ENCODE data around the gene MYCBP2. TPM values are rescaled to one million over a fixed set of nuclear protein-coding genes. Genes with fewer than 3 reads are reported as not detected.

The MYCBP2 gene
- total and polyA plus RNA-seq, 2 donors (not counting 1 experiment from before 2014, with no cell fraction given): 32.5 to 95.9 TPM

DNA sequence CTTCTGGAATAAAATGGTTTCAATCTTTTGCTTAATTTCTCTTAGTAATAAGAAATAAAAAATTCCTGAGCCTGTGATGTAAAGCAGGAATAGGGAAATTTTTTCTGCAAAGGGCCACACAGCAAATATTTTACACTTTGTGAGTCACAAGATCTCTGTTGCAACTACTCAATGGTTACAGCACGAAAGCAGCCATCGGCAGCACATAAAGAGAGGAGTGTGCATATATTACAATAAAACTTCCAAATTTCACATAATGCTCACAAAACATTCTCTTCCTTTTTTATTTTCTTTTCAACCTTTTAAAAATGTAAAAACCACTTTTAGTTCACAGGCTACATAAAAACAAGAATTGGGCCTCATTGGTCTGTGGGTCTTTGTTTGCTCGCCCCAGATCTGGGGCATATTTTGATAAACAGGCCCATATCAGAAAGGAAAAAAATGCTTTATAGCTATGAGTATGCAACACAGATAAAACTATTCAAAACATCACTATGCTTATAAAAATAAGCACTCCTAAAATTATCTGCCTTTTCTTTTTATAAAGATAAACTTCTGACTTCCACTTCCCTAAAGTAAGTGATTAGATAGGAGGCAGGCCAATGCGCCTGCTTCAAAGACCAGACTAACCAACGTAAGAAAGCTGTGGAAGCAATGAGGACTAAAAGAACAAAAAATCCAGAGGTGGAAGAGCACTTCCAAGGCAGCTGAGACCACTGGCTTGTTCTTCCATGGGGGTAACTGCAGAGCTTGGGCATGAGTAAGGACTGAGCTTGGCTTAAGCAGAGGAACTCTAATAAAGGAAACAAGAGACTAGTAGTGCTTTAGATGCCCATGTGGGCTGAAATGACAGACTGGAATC lies 26.5 kb downstream of the MYCBP2 start:
- Histone ChIP-seq H3K9me3 (ENCODE audit: control insufficient read depth, insufficient read depth, low read depth, low read length) (no peaks in the 10 kb centered on the region), H3K27me3 (ENCODE audit: control insufficient read depth, insufficient read depth, low read length) (no peaks in the 10 kb centered on the region), H3K4me1 (ENCODE audit: control insufficient read depth, extremely low read depth, insufficient read depth, low read length) (peaks cover 8% of the 10 kb centered on the region), H4K20me1 (ENCODE audit: control insufficient read depth, extremely low read depth, insufficient read depth, low read length) (no peaks in the 10 kb centered on the region), H3K36me3 (ENCODE audit: control insufficient read depth, insufficient read depth, low read length) (no peaks in the 10 kb centered on the region), H2AFZ (ENCODE audit: low read length) (peak overlapping the region; percentile 7), H3K4me3 (replicated peaks in 1 of 4; ENCODE audit: control extremely low read depth in 1 of 4, insufficient read depth in 1 of 4, low read depth in 3 of 4, low read length in 4 of 4) (peak overlapping the region in 2 of 4 experiments; percentile 16 to 33), H3K9ac (ENCODE audit: insufficient read depth, low read length) (no peak overlapping the region), H3K79me2 (ENCODE audit: control insufficient read depth, insufficient read depth, low read length) (peaks cover 46% of the 10 kb centered on the region), H3K4me2 (ENCODE audit: extremely low read depth, insufficient read depth, low read length) (peak overlapping the region; percentile 83), H3K27ac (ENCODE audit: insufficient read depth, low read length) (peak overlapping the region; percentile 48)
- no peak for TF ChIP-seq EZH2 (IDR thresholded peaks at IDR 0.05; ENCODE audit: low read length, missing control alignments)
- TF ChIP-seq, protein P1, sequence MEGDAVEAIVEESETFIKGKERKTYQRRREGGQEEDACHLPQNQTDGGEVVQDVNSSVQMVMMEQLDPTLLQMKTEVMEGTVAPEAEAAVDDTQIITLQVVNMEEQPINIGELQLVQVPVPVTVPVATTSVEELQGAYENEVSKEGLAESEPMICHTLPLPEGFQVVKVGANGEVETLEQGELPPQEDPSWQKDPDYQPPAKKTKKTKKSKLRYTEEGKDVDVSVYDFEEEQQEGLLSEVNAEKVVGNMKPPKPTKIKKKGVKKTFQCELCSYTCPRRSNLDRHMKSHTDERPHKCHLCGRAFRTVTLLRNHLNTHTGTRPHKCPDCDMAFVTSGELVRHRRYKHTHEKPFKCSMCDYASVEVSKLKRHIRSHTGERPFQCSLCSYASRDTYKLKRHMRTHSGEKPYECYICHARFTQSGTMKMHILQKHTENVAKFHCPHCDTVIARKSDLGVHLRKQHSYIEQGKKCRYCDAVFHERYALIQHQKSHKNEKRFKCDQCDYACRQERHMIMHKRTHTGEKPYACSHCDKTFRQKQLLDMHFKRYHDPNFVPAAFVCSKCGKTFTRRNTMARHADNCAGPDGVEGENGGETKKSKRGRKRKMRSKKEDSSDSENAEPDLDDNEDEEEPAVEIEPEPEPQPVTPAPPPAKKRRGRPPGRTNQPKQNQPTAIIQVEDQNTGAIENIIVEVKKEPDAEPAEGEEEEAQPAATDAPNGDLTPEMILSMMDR (conservative IDR thresholded peaks at IDR 0.05 in 1 of 2, IDR thresholded peaks at IDR 0.05 in 1 of 2; ENCODE audit: low read depth in 1 of 2, low read length in 2 of 2): no peak
- peak; percentile 75 to 84 for DNase-seq (ENCODE audit: low read depth in 2 of 2)

DNA sequence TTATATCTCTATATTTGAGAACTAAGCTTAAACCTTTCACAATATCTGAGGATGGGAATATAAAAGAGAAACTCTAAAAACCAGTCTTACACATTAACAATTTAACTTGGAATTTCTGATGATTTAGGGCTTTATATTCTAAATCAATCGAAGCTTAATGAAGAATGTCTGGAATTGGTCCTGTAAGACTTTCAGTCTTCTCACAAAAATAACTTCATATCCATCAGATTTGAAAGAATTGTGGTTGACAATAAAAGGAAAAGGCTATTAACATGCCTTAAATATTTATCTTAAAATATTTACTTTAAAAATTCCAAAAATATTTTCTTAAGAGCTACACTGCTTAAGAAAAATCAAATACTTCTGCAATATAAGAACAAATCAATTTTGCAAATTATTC lies 27.3 kb downstream of the MYCBP2 start:
- Histone ChIP-seq H3K27ac (ENCODE audit: insufficient read depth, low read length) (peak overlapping the region; percentile 48), H3K36me3 (ENCODE audit: control insufficient read depth, insufficient read depth, low read length) (peaks cover 1% of the 10 kb centered on the region), H3K4me3 (replicated peaks in 1 of 4; ENCODE audit: control extremely low read depth in 1 of 4, insufficient read depth in 1 of 4, low read depth in 3 of 4, low read length in 4 of 4) (peak overlapping the region in 1 of 4 experiments; percentile 33), H3K9ac (ENCODE audit: insufficient read depth, low read length) (no peak overlapping the region), H3K79me2 (ENCODE audit: control insufficient read depth, insufficient read depth, low read length) (peaks cover 46% of the 10 kb centered on the region), H3K4me1 (ENCODE audit: control insufficient read depth, extremely low read depth, insufficient read depth, low read length) (peaks cover 8% of the 10 kb centered on the region), H3K27me3 (ENCODE audit: control insufficient read depth, insufficient read depth, low read length) (no peaks in the 10 kb centered on the region), H2AFZ (ENCODE audit: low read length) (no peak overlapping the region), H3K9me3 (ENCODE audit: control insufficient read depth, insufficient read depth, low read depth, low read length) (no peaks in the 10 kb centered on the region), H4K20me1 (ENCODE audit: control insufficient read depth, extremely low read depth, insufficient read depth, low read length) (no peaks in the 10 kb centered on the region), H3K4me2 (ENCODE audit: extremely low read depth, insufficient read depth, low read length) (peak overlapping the region; percentile 83)
- TF ChIP-seq, protein P1 (conservative IDR thresholded peaks at IDR 0.05 in 1 of 2, IDR thresholded peaks at IDR 0.05 in 1 of 2; ENCODE audit: low read depth in 1 of 2, low read length in 2 of 2): no peak
- TF ChIP-seq EZH2 (IDR thresholded peaks at IDR 0.05; ENCODE audit: low read length, missing control alignments): no peak
- DNase-seq (ENCODE audit: low read depth in 2 of 2): no peak

DNA sequence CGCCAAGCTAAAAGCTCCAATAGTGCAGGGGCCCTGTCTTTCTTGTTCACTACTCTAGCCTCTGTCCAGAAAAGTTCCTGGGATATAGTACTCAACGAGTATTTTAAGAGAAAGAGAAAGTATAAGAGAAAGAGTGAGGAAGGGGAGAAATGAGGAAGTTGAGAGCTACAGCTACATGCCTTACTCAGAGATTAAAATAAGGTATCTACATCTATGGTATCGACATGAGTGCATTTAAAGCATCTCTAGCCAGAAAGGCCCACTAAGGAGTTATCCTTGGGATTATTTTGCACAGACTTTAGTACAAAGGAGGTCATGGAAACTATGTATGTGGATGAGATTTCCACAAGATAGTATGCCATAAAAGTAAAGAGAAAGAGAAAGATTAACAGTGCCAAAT lies 28.5 kb downstream of the MYCBP2 start:
- peak overlapping the region; percentile 4 for H3K4me2 ChIP-seq (ENCODE audit: extremely low read depth, insufficient read depth, low read length)
- no peak overlapping the region for H2AFZ ChIP-seq (ENCODE audit: low read length)
- DNase-seq (ENCODE audit: low read depth in 2 of 2): no peak
- H3K4me1 ChIP-seq (ENCODE audit: control insufficient read depth, extremely low read depth, insufficient read depth, low read length): peaks cover 8% of the 10 kb centered on the region
- peaks cover 1% of the 10 kb centered on the region for H3K36me3 ChIP-seq (ENCODE audit: control insufficient read depth, insufficient read depth, low read length)
- no peaks in the 10 kb centered on the region for H3K9me3 ChIP-seq (ENCODE audit: control insufficient read depth, insufficient read depth, low read depth, low read length)
- H3K9ac ChIP-seq (ENCODE audit: insufficient read depth, low read length): no peak overlapping the region
- H3K4me3 ChIP-seq (replicated peaks in 1 of 4; ENCODE audit: control extremely low read depth in 1 of 4, insufficient read depth in 1 of 4, low read depth in 3 of 4, low read length in 4 of 4): no peak overlapping the region
- H4K20me1 ChIP-seq (ENCODE audit: control insufficient read depth, extremely low read depth, insufficient read depth, low read length): no peaks in the 10 kb centered on the region
- H3K79me2 ChIP-seq (ENCODE audit: control insufficient read depth, insufficient read depth, low read length): peaks cover 40% of the 10 kb centered on the region
- H3K27ac ChIP-seq (ENCODE audit: insufficient read depth, low read length): no peak overlapping the region
- H3K27me3 ChIP-seq (ENCODE audit: control insufficient read depth, insufficient read depth, low read length): no peaks in the 10 kb centered on the region
- no peak for TF ChIP-seq EZH2 (IDR thresholded peaks at IDR 0.05; ENCODE audit: low read length, missing control alignments)
- TF ChIP-seq, protein P1 (conservative IDR thresholded peaks at IDR 0.05 in 1 of 2, IDR thresholded peaks at IDR 0.05 in 1 of 2; ENCODE audit: low read depth in 1 of 2, low read length in 2 of 2): no peak

Measured in fibroblast of lung (primary cell).